Gastroesophageal sphincter (tissue), 3 donors: ENCODE measurements around the gene PODNL1.

Experiments
- EP300 ChIP-seq: sonication (generic); formaldehyde crosslinking; IDR thresholded peaks from one replicate; pipeline ENCODE4 v1.6.1; 2017; ENCODE audit warnings: antibody characterized with exemption, mild to moderate bottlenecking
- TF ChIP-seq, protein P1 (sequence below), 4 experiments: fragments of 200-600 bp in 2 of 4; fragments of 450-650 bp in 2 of 4; sonication (generic) in 1 of 4; IDR thresholded peaks; one replicate each; pipeline ENCODE4 v1.5.1; 2017 to 2019; ENCODE audit warnings: antibody characterized with exemption in 4 of 4, mild to moderate bottlenecking in 2 of 4, moderate library complexity in 2 of 4

DNA sequence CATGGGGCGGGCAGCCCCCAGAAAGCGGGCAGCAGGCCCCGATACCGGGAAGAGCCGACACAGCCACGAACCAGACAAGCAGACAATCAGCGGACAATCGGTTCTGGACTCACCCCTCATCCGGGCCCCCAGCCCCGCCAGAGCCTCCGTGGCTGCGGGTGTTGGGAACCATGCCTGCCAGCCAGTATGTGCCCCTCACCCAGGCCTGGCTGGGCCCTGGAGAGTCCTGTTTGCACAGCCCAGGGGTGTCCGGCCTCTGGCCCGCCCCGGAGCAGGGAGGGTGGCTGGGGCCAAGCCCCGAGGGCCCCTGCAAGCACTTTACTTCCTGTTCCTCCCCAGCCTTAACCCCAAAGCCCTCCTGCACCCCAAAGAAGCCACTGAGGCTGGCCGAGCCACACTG, 7.8 kb downstream of the PODNL1 start:
- no peak for TF ChIP-seq EP300
- TF ChIP-seq, protein P1, sequence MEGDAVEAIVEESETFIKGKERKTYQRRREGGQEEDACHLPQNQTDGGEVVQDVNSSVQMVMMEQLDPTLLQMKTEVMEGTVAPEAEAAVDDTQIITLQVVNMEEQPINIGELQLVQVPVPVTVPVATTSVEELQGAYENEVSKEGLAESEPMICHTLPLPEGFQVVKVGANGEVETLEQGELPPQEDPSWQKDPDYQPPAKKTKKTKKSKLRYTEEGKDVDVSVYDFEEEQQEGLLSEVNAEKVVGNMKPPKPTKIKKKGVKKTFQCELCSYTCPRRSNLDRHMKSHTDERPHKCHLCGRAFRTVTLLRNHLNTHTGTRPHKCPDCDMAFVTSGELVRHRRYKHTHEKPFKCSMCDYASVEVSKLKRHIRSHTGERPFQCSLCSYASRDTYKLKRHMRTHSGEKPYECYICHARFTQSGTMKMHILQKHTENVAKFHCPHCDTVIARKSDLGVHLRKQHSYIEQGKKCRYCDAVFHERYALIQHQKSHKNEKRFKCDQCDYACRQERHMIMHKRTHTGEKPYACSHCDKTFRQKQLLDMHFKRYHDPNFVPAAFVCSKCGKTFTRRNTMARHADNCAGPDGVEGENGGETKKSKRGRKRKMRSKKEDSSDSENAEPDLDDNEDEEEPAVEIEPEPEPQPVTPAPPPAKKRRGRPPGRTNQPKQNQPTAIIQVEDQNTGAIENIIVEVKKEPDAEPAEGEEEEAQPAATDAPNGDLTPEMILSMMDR (IDR thresholded peaks at IDR 0.05): no peak
